ENCODE measurements around the gene CFAP46. TPM values are rescaled to one million over a fixed set of nuclear protein-coding genes. Genes with fewer than 3 reads are reported as not detected.

Gene CFAP46
- total RNA-seq, 1 experiment from 2014 or later, result 1.6 TPM

DNA sequence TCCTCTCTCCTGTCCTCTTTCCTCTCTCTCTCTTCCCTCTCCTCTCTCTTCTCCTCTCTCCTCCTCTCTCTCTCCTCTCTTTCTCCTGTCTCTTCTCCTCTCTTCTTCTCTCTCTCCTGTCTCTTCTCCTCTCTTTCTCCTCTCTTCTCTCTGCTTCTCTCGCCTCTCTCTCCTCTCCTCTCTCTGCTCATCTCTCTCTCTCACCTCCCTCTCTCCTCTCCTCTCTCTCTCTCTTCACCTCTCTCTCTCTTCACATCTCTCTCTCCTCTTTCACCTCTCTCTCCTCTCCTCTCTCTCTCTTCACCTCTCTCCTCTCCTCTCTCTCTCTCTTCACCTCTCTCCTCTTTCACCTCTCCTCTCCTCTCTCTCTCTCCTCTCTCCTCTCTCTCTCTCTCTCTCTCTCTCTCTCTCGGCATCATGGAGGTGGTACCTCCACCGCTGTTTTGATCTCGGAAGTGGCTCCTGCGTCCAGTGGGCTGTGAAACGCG, 30.1 kb downstream of the CFAP46 start:
- H3K27me3 ChIP-seq (ENCODE audit: control insufficient read depth, insufficient read depth, low read length), result no peaks in the 10 kb centered on the region
- DNase-seq (ENCODE audit: low read depth, low spot score) (no peak), ATAC-seq (no peak)
- no peak overlapping the region for H3K4me3 ChIP-seq (ENCODE audit: low read depth in 2 of 2, low read length in 2 of 2)
- ChIA-PET POLR2A (no interaction called here), CTCF (interaction anchor here (0.6 kb wide), 1 partner anchor 47 kb away, joined by 3 read pairs; no protein-coding TSS in a partner anchor)
- H3K4me1 ChIP-seq (ENCODE audit: control insufficient read depth, insufficient read depth, low read length), result no peaks in the 10 kb centered on the region
- no peak overlapping the region for H3K27ac ChIP-seq (ENCODE audit: low read length)
- no peaks in the 10 kb centered on the region for H3K9me3 ChIP-seq (ENCODE audit: control insufficient read depth, insufficient read depth, low read depth, low read length)
- no TSS peak for BruUV-seq (replicated peaks)
- TF ChIP-seq TCF7L2 (IDR thresholded peaks at IDR 0.05; ENCODE audit: low read depth, low read length), result no peak
- intact Hi-C loops (cut with micrococcal nuclease; ENCODE audit: unreplicated experiment), result no loop called here
- in situ Hi-C loops (cut with HindIII; ENCODE audit: low pct_unique_long_range_greater_than_20kb, low sequenced_read_pairs), result no loop called here
- H3K36me3 ChIP-seq (ENCODE audit: control insufficient read depth, insufficient read depth, low read length), result no peaks in the 10 kb centered on the region

DNA sequence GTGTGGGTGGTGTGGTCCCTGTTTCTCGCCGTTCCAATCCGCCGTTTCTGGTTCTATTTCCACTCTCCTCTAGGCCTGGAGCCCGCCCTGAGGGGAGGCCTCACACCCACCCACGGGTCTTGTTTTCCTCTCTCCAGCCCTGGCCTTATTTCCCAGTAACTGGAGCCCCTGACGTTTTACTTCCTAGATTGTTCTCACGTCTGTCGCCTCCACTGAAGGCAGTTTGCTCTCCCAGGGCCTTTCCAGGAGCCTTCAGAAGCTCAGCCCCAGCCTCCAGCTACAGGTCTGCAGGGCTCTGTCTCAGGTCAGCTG, 30.6 kb downstream of the CFAP46 start:
- POLR2A ChIA-PET, result no interaction called here
- Histone ChIP-seq H3K27me3 (ENCODE audit: control insufficient read depth, insufficient read depth, low read length) (no peaks in the 10 kb centered on the region), H3K4me3 (ENCODE audit: low read depth in 2 of 2, low read length in 2 of 2) (no peak overlapping the region), H3K4me1 (ENCODE audit: control insufficient read depth, insufficient read depth, low read length) (no peaks in the 10 kb centered on the region), H3K9me3 (ENCODE audit: control insufficient read depth, insufficient read depth, low read depth, low read length) (no peaks in the 10 kb centered on the region), H3K36me3 (ENCODE audit: control insufficient read depth, insufficient read depth, low read length) (no peaks in the 10 kb centered on the region), H3K27ac (ENCODE audit: low read length) (no peak overlapping the region)
- in situ Hi-C loops (cut with HindIII; ENCODE audit: low pct_unique_long_range_greater_than_20kb, low sequenced_read_pairs) (no loop called here), intact Hi-C loops (cut with micrococcal nuclease; ENCODE audit: unreplicated experiment) (no loop called here)
- TF ChIP-seq SIN3A (IDR thresholded peaks at IDR 0.05; ENCODE audit: borderline replicate concordance, insufficient read depth, low read depth, low read length) (no peak), TCF7L2 (IDR thresholded peaks at IDR 0.05; ENCODE audit: low read depth, low read length) (no peak), POLR2AphosphoS5 (IDR thresholded peaks at IDR 0.05; ENCODE audit: low read depth, low read length) (no peak)
- TF ChIP-seq, protein P1, sequence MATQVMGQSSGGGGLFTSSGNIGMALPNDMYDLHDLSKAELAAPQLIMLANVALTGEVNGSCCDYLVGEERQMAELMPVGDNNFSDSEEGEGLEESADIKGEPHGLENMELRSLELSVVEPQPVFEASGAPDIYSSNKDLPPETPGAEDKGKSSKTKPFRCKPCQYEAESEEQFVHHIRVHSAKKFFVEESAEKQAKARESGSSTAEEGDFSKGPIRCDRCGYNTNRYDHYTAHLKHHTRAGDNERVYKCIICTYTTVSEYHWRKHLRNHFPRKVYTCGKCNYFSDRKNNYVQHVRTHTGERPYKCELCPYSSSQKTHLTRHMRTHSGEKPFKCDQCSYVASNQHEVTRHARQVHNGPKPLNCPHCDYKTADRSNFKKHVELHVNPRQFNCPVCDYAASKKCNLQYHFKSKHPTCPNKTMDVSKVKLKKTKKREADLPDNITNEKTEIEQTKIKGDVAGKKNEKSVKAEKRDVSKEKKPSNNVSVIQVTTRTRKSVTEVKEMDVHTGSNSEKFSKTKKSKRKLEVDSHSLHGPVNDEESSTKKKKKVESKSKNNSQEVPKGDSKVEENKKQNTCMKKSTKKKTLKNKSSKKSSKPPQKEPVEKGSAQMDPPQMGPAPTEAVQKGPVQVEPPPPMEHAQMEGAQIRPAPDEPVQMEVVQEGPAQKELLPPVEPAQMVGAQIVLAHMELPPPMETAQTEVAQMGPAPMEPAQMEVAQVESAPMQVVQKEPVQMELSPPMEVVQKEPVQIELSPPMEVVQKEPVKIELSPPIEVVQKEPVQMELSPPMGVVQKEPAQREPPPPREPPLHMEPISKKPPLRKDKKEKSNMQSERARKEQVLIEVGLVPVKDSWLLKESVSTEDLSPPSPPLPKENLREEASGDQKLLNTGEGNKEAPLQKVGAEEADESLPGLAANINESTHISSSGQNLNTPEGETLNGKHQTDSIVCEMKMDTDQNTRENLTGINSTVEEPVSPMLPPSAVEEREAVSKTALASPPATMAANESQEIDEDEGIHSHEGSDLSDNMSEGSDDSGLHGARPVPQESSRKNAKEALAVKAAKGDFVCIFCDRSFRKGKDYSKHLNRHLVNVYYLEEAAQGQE (IDR thresholded peaks at IDR 0.05; ENCODE audit: insufficient read depth in 1 of 2, low read depth in 2 of 2, low read length in 1 of 2), result no peak
- TF ChIP-seq, protein P2, sequence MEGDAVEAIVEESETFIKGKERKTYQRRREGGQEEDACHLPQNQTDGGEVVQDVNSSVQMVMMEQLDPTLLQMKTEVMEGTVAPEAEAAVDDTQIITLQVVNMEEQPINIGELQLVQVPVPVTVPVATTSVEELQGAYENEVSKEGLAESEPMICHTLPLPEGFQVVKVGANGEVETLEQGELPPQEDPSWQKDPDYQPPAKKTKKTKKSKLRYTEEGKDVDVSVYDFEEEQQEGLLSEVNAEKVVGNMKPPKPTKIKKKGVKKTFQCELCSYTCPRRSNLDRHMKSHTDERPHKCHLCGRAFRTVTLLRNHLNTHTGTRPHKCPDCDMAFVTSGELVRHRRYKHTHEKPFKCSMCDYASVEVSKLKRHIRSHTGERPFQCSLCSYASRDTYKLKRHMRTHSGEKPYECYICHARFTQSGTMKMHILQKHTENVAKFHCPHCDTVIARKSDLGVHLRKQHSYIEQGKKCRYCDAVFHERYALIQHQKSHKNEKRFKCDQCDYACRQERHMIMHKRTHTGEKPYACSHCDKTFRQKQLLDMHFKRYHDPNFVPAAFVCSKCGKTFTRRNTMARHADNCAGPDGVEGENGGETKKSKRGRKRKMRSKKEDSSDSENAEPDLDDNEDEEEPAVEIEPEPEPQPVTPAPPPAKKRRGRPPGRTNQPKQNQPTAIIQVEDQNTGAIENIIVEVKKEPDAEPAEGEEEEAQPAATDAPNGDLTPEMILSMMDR (IDR thresholded peaks at IDR 0.05), result no peak
- CTCF ChIA-PET, result interaction anchor here (0.6 kb wide), 1 partner anchor 47 kb away, joined by 3 read pairs; no protein-coding TSS in a partner anchor
- 0 out of 2 replicates have a peak, but pooled peaks have one; percentile 40 for ATAC-seq
- no TSS peak for BruUV-seq (replicated peaks)
- no peak for DNase-seq (ENCODE audit: low read depth, low spot score)

DNA sequence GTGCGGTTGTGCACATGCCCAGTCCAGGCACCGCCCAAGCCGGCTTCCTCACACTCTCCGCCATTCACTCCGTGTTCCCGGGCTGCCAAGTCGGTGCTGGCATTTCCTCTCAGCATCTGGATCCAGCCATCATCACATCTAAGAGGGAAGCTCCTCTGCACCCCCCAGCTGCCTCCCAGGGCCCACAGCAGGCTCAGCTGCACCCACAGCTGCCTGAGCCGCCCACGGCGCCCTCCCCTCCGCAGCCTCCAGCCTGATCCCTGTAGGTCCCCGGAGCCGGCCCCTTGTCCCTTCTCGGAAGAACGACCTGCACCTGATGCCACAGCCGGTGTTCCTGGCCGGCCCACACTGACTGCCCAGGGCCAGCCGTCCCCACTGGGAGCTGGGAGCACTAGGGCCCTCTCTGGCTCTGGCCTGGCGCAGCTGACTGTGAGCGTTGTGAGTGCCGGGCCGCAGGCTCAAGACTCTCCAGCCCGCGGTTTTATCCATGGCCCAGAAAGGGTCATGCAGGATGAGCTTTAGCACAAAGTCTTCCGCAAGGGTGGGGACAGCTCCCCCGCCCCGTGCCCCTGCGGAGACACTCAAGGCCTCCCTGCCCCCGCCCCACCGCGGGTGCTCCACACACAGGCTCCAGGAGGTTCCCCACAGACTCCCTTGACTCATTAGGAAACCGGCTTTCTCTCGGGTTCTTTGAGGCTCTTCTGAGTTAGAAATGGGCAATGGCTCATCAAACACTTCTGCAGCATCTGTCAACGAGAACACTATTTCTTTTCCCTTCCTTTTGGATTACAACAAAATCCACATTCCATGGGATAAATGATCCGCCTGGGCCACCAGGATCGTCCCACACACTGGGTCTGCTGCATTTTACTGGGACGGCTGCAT, 31.2 kb downstream of the CFAP46 start:
- Histone ChIP-seq H3K36me3 (ENCODE audit: control insufficient read depth, insufficient read depth, low read length) (no peaks in the 10 kb centered on the region), H3K4me3 (ENCODE audit: low read depth in 2 of 2, low read length in 2 of 2) (no peak overlapping the region), H3K9me3 (ENCODE audit: control insufficient read depth, insufficient read depth, low read depth, low read length) (no peaks in the 10 kb centered on the region), H3K27me3 (ENCODE audit: control insufficient read depth, insufficient read depth, low read length) (no peaks in the 10 kb centered on the region), H3K4me1 (ENCODE audit: control insufficient read depth, insufficient read depth, low read length) (no peaks in the 10 kb centered on the region), H3K27ac (ENCODE audit: low read length) (no peak overlapping the region)
- in situ Hi-C loops (cut with HindIII; ENCODE audit: low pct_unique_long_range_greater_than_20kb, low sequenced_read_pairs), result no loop called here
- ChIA-PET POLR2A (no interaction called here), CTCF (no interaction called here)
- ATAC-seq (peak; percentile 10; the same call in 1 of the 2 replicates), DNase-seq (ENCODE audit: low read depth, low spot score) (no peak)
- BruUV-seq (replicated peaks), result no TSS peak
- intact Hi-C loops (cut with micrococcal nuclease; ENCODE audit: unreplicated experiment), result no loop called here
- no peak for TF ChIP-seq POLR2AphosphoS5 (IDR thresholded peaks at IDR 0.05; ENCODE audit: low read depth, low read length)
- TF ChIP-seq, protein P2 (IDR thresholded peaks at IDR 0.05), result no peak
- TF ChIP-seq SIN3A (IDR thresholded peaks at IDR 0.05; ENCODE audit: borderline replicate concordance, insufficient read depth, low read depth, low read length), result no peak
- TF ChIP-seq, protein P1 (IDR thresholded peaks at IDR 0.05; ENCODE audit: insufficient read depth in 1 of 2, low read depth in 2 of 2, low read length in 1 of 2), result no peak
- TF ChIP-seq TCF7L2 (IDR thresholded peaks at IDR 0.05; ENCODE audit: low read depth, low read length), result no peak

Measured in Panc1 (cell line).